HG02642 (cell line): Measurements from ENCODE around the gene LSM11.

Source experiments
- ATAC-seq: cut with Tn5 transposase; IDR thresholded peaks from one replicate; pipeline ENCODE4 v1.9.1; 2021; ENCODE audit warnings: mild to moderate bottlenecking; ENCODE audit not compliant: unreplicated experiment, poor library complexity

LSM11 gene

DNA sequence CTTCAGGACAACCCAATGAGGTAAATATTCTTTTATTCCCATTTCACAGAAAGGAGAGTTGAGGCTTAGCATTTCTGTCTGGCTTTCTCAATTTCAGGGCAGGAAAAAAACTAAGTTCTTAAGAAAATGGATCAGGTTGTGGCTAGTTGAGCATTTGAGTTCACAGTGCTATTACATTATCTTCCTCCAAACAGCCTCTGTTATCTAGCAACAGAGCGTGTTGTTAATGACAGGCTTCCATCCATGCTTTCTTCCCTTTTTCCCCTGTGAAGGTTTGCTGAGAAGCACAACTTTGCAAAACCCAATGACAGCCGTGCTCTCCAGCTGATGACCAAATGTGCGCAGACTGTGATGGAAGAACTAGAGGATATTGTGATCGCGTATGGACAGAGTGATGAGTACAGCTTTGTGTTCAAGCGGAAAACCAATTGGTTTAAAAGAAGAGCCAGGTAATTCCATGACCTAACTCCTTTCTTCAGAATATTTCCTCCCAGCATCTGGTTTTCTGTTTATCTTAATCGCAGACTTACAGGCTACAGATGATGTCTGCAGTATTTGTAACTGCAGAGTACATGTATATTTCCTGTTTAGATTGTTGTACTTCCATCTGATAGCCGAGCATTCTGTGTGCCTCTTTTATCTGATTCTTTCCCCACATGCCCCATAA is 10.8 kb upstream of the LSM11 start:
- no peak for ATAC-seq

DNA sequence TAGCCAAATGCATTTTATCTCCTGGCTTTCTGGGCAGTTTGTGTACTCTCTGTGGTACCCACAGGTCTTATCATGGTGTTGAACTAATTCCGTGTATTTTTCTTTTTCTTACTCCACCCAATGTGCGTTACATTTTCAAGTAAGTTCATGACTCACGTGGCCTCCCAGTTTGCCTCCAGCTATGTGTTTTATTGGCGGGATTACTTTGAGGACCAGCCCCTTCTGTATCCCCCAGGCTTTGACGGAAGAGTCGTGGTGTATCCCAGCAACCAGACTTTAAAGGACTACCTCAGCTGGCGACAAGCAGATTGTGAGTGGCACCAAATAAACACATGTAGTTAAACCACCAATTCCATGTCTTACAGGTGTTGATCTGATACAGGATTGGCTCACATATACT is 9.1 kb upstream of the LSM11 start:
- no peak for ATAC-seq

DNA sequence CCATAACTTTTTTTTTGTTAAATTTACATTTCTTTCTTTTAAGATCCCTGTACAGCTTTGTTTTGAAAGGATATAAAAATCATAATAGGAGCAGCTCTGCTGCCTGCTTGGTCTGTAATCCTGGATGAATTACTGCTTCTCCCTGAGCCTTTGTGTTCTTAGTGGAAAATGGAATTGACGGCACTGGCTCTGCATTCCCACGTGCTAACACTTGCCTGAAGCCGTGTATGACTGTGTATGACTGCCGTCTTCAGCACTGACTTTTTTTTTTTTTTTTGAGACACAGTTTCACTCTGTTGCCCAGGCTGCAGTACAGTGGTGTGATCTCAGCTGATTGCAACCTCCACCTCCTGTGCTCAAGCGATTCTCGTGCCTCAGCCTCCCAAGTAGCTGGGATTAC is 7.5 kb upstream of the LSM11 start:
- ATAC-seq = no peak

DNA sequence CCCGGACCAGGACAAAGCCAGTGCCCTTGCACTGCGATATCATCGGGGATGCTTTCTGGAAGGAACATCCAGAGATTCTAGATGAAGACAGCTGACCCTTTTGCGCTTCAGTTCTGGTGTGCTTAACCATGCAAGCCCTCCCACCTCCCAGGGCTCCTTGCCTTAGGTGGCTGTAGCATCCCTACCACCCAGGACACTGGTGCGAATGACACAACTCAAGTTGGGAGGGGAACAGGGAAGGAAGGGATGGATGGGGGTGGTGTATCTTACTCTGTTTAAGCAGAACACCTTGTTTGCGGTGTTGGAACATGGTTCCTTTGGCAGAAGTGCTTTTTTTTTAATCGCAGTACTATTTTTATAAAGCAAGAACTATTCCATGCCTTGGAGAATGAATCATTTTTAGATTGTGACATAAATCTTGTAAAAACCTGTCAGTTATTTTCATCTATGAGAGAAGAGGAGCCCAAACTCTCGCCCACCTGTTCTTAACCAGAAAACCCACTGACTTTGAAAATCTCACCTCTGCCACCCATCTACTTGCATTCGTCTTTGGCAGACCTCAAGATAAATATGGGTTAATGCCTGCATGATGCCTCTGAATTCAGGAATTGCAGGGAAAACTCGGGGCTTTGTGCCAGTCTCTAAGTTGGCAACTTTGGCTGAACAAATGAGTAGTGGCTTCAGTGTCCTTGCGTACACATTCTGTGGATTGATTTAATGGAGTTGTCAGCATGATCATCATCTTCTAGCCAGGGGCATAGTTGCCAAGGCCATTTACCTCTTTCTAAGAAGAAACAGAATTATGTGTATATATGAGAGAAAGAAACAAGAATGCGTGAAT is 3.9 kb upstream of the LSM11 start:
- ATAC-seq = no peak

DNA sequence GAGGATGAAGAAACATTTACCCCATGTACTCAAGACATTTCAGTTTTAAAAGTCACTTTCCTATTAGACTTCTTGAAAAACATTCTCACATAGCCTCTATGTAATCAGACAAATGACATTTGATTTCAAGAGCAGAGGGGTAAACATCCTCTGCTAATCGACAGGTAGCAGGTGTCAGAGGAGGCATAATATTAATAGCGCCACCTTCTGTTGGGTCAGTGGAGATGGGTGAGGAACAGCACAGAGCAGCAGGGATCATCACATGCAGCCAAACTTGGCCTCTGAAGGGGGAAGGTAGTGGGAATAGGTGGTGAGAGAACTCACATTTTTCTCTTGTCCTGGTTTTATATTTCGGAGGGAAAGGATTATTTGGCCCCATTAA is 3.3 kb upstream of the LSM11 start:
- no peak for ATAC-seq

DNA sequence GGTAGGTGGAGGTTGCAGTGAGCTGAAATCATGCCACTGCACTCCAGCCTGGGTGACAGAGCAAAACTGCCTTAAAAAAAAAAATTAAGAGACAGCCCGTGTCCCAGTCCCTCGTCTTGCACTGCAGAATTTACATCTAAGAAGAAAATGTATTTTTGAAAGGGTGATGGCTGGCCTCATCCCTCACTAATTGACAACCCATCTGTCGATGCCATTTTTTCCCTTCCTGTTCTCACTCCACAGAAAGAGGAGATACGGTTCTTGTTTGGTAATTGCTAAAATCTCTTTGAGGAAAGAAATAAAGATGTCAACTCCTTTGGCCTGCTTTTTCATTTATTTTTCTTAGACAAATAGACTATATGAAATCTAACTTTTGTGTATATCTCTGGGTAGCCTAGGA is 2.4 kb upstream of the LSM11 start:
- ATAC-seq = no peak

DNA sequence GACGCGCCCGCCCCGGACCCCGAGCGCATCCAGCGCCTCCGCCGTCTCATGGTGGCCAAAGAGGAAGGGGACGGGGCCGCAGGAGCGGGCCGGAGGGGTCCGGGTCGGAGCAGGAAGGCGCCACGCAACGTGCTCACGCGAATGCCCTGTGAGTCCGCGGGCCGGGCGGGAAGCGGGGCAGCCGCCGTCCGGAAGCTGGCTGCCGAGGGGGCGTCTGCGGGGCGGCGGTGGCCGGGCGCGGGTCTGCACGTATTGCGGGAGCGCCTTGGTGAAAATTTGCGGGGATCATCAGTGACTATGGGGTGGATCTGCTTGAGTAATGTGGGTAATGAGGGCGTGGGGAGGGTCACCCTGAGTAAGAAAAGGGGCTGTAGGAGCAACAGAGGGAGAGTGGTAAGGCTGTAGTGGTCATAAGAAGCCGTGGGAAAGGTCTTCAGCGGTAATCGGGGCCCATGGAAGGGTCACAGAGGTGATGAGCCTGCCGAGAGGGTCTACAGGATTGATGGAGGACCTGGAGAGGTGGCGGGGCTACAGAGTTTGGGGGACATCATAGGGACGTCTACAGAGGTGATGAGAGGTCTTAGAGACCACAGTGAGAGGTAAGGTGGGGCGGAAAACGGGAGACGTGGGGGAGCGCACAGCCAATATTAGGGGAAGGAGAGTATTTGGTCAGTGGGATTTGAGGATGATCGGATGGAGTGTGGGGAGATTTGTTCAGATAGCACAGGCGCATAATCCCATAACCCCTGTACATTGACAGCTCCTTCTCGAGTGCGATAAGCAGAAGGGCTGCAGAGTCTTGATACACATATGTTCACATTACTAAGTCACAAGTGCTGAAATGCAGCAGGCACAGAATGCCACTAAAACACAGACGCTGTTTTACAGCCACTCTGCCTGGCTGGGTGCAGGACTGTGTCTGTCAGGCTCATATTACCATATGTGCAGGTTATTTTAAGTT is 819 bp downstream of the LSM11 start:
- ATAC-seq = peak; percentile 25

DNA sequence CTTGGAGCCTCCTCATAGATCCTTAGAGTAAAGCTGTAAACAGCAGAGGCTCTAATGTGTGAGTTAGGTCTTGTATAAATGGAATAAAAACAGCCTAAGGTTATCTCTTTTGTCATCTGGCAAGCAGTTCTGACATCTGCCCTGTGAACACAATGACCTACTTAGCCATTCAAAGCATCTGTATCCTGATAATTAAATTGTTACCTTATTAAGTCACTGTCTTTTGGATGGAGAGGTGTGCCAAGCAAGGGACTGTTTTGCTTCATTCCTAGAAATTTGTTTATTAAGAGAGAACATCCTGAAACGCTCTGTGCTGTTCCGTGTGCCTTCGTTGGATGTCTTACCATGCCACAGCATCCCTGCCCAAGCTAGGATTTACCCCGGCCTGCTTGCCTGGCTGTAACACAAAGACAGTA is 1.5 kb downstream of the LSM11 start:
- ATAC-seq = no peak

DNA sequence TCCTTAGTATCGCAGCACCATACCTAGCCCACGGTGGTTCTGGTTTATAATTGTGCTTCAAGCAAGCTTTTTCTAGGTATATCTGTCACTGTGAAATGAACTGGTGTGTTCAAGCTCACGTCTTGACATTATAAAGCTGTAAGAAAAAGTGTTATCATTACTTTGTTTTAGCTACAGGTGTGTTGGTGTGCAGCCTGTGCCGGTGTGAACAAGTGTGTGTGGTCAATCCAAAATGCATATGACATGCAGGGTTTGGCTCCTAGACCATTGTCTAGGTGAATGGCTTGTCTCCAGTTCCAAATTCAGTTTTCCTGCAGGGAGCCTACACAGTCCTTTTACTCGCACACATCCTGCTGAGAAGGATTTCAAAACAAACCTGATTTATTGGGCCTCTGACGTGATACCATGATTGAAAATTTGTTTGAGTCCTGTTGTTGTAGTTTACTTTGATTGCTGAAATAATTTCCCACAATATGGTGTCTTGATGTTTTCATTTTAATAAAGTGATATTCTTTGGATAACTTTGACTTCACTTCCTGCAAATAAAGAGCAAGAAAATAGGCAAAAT is 3.7 kb downstream of the LSM11 start:
- no peak for ATAC-seq

DNA sequence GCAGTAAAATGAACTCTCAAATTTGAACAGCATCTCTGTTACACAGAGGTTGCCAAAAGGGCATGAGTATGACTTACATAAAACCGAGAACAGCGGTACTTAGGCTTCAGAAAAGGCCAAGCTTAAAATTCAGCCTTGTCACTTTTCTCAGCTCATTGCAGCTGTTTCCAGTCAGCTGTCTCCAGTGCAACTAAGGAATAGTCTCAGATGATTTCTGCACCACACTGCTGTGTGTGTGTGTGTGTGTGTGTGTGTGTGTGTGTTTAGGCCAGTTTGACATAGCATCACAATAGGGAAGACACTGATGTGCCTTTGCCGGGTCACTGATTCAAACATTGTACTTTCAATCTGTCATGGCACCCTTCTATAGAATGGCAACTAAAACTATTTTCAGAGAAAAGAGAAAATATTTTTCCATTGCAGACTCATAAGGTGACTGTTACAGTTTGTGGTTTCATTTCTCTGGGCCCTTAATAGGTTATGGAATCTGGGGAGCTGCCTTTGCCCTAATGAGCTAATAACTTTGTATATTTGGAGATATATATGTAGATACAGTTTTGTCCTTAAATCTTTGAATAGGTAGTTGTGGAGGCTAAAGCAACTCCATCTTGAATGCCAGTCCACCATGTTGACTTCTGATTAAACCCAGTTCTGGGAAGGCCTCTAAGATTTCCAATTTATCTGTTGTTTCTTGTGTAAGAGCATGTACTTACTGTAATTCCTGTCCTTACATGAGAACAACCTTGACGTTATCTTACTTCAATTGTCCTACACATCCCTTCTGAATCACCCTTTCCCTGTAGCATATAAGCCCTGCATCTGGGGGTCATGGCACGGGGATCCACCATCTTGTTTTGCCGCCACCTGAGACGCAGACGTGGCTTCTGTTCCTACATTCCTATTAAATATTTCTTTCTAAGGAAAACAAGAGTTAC is 4.5 kb downstream of the LSM11 start:
- ATAC-seq = no peak

DNA sequence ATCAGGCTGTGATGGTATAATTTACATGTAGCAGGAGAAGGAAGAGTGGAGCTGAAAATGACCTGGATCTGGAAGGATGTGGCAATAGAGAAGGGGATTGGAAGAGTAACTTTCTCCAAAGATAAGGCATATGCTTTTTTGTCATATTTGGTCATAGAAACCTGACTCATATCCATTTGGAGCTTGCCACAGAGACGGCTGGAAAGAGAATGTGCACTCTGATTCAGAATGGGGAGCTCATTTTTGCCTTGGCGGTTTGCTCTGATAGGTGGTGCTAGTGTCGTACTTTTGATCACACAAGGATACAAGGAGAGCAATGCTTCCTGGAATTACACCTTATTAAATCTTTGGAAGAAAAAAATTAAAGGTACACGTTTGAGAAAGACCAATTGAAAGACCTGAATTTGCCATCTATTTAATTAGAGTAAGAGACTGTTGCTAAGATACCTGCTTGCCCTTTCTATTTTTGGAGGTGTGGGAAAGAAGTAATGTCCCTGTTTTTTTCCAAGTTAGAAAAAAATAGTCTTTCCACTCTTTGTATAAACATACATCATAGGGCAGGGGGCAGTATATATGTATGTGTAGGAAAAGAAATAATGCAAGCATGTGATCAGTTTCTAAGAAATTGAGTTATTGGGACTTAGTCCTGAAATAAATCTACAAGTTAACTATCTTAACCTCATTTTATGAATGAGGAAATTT is 5.4 kb downstream of the LSM11 start:
- no peak for ATAC-seq

DNA sequence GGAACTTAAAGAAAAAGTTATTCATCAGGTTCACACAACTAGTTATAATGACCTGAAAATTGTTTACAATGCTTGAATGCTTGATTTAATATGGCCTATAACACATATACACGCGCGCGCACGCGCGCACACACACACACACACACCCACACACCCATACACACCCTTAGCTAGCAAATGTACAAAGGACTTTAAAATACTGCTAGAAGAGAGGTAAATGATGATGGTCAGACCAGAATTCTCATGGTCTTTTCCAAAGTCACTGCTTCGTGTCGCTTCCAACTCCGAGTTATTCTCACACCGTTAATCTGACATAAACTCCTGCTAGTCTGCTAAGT is 5.9 kb downstream of the LSM11 start:
- ATAC-seq = no peak

DNA sequence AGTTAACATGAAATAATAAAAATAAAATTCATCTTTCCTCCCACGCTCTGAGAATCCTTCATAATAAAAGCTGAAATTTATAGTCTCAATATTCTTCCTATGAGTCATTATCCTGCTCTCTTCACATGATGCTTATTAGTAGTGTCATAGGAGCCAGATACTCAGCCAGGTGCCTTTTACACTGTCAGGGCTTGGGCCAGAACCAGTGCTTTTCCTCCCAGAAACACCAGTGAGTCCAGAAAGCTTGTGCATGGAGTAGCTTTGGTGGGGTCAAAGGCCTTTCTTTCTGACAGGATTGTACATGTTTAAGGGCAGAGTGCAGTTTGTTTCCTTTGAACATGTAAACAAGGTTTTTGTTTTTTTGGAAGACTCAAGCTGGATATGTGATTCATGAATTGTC is 6.8 kb downstream of the LSM11 start:
- no peak for ATAC-seq

DNA sequence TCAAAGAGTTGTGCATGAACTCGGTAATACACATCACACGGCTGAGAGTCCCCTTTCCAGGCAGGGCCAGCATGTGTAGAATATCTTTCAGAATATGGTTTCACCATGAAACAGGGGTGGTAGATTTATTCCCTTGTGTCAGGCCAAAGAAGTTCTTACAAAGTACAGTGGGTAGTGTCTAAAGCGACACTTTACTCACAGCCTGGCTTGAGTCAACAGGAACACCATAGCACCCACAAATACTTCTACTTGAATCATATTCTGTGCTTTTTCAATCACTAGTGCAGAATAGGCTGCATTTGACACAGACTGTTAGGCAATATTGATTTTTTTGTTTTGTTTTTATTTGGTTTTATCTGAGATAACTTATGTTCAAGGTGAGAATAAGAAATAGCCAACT is 12.6 kb downstream of the LSM11 start:
- ATAC-seq = no peak

DNA sequence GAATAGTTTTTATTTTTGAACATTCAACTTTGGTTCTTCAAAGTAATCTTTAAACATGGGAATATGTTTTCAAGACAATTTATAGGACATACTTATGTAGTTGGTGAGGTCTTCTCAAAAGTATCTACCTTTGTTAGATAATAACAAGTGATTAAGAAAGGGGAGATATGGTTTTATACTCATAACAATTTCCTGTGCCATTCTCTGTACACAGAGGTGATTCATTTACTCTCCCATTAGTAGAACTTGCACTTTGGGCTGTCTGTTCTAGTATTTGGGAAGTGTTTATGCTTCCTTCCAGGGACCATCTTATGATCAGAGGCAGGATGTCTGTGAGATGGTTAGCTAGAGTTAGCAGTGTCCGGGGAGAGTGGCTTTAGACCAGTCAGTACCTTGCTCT is 15.2 kb downstream of the LSM11 start:
- ATAC-seq = no peak

DNA sequence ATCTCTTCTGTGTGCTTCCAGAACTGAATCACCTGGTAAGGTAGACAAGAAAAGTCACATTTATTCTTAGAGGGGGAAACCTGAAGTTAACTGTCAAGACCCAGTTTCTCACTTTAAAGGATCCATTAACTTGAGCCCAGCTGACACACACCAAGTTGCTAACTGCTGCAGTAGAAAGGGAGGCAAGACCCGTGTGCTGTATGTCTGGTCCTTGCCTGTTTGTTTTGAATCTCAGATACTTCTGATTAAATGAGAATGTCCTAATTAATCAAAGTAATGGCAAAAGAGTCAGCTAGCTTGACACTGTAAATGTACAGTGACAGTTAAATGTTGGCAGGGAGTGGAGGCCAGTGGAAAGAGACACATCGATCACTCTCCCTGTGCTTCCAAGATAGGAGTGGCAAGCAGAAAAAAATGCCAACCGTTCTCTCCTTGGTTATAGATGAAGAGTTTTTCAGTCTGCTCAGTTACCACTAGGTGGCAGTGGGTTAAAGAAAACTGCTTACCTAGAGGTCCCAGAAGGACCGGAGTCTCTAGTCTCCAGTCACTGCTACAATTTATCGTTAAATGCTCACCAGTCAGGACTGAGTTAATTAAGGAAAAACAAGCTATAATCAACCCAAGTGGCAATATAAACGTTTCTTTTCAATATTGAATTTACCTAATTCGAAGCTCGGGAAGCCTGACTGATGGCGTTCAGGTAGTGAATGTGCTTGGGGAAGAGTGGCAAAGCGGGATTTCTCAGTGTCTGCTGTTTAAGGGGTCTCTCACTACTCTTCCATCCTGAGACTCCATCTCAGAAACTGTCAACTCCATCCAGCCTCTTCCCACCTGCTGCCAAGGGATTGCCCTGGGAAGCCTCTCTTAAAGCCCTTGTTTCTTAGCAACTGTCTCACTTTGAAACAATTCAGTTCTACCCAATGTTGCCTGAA is 18.4 kb downstream of the LSM11 start:
- peak; percentile 73 for ATAC-seq

DNA sequence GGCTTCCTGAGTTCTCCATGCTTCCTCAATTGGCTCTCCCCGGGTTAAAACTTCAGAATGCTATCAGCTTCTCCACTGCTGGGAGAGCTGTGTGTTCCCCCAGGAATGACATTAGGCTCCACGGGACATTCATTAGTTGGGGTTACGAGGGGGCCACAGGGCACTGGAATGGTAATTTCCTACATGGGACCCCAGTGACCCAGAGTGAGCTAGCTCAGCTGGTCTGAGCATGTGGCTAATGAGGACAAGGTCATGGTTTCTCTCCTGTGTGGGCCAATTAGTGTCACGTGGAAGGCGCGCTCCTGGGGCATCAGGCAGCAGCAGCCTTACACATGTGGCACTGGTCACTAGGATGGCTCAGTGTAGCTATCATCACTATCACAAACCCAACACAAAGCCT is 21.0 kb downstream of the LSM11 start:
- ATAC-seq = no peak

DNA sequence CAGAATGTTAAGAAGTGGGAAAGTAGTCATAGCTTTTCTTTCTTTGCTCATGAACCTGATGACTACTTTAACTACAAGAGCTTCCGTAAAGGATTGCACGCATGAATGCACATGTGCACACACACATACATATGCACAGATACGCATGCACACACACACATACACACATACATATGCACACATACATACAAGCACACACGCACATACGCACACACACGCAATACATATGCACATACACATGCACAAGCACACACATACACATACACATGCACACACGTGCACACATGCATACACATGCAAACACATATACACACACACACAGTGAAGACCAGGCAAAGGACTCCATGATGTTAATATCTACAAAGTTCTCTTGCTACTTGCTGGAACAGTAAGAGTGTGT is 22.9 kb downstream of the LSM11 start:
- ATAC-seq = no peak
